D341Med (cell line): Measurements from ENCODE around the gene ZSWIM5.
A peak's percentile ranks its signal among the peaks of the same experiment; 100 is the strongest.
"Not testable (repeated sequence)": the region's sequence is repeated elsewhere in the genome, so short reads cannot be mapped to it uniquely, and the experiment has no call there.

Source experiments
- DNase-seq: peaks from one replicate; pipeline ENCODE4 v3.0.0; 2012; ENCODE audit warnings: low spot score

ZSWIM5 gene

DNA sequence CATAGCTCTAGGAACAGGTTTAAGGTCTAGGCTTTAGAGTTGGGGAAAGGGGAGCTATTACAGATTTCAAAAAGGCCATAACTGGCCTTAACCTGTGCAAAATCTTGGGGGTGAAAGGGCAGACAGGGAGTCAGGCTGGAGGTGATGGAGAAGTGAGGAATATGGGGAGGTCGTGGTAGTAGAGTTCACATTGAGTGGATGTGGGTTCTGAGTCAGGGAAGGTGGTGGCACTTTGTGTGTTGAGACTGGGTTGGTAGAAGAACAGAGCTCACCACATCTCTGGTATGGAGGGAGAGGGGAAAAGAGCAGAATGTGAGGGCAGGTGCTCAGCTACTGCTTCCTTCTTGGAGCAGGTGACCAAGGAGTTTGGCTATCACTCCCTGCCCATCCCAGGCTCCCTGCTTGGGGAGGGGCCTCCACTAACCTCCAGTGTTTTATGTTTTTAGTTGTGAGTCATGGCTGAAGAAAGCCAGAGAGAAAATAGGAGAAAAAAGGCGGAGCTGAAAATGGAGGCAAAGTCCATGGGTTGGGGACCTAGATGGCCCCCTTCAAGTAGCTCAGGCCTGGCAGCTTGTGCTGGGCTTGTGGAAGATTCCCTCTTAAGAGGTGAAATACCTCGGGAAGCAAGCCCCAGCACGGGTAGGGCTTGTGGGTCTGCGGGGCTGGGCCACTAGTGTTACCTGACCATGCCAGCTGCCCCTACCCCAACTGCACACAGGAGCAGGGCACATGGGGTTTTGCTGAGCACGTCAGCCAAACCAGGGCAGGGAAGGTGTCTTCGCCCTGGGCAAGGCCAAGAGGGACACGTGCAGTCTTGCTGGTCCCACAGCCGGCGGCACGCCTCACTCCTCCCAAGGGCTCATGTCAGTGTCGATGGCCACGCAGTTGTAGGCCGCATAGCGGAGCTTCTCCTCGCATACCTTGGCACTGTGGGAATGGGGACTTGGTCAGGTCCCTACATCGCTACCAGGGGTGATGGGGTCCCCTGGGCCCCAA lies 203.5 kb downstream of the ZSWIM5 start:
- DNase-seq = no peak

- not testable (repeated sequence) for DNase-seq
Measured at GRCh38 chr1:45001576-45001975, 204.8 kb downstream of the ZSWIM5 start.

- no peak for DNase-seq
Measured at GRCh38 chr1:45001011-45001481, 205.4 kb downstream of the ZSWIM5 start.

DNA sequence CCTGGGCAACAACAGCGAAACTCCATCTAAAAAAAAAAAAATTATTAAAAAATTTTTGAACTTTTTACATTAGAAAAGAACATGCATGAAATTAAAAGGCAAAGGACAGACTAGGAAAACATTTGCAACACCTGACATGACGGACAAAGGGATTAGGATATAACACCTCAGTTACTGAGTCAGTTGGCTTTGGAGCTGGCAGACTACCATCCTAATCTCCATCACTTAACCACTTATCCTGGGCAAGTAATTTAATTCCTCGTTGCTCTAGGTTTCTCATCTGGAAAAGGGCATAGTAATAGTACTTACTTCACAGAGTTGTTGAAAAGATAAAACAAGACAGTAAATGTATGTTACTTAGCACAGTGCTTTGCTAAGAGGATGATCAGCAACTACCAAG lies 207.2 kb downstream of the ZSWIM5 start:
- DNase-seq = peak; percentile 58

- DNase-seq = no peak
Measured at GRCh38 chr1:44995467-44996238, 210.8 kb downstream of the ZSWIM5 start.

- no peak for DNase-seq
Measured at GRCh38 chr1:44994309-44994898, 212.0 kb downstream of the ZSWIM5 start.

DNA sequence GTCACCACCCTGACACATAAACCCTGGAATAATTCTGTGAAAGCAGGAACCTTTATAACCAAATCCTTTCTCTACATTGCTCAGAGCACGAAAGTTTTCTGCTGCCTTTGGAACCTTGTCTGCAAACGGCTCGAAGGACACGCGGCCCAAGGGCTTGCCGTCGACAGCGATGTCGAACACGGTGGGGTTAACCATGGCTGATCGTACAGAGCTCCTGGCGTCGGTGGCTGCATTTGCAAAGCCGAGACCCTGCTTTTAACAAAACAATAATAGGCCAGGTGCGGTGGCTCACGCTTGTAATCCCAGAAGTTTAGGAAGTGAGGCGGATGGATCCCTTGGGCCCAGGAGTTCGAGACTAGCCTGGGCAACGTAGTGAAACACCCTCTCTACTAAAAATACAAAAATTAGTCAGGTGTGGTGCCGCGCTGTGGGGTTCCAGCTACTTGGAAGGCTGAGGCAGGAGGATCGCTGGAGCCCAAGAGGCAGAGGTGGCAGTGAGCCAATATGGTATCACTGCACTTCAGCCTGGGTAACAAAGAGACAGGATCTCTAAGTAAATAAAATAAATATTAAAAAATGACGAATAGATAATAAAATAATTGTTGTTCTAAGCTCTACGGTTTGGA lies 217.8 kb downstream of the ZSWIM5 start:
- DNase-seq = no peak

GRCh38 chr1:44985747-44986359 lies 220.6 kb downstream of the ZSWIM5 start:
- DNase-seq = no peak

DNA sequence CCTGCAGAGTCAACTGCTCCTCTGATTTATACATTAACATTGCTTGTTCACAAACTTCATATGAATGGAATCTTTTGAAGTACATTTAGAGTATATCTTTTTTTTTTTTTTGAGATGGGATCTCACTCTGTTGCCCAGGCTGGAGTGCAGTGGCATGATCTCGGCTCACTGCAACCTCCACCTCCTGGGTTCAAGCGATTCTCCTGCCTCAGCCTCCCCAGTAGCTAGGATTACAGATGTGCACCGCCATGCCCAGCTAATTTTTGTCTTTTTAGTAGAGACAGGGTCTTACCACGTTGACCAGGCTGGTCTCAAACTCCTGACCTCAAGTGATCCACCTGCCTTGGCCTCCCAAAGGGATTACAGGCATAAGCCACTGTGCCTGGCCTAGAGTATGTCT lies 229.0 kb downstream of the ZSWIM5 start:
- not testable (repeated sequence) for DNase-seq

GRCh38 chr1:44976252-44976651 lies 230.2 kb downstream of the ZSWIM5 start:
- DNase-seq = no peak

DNA sequence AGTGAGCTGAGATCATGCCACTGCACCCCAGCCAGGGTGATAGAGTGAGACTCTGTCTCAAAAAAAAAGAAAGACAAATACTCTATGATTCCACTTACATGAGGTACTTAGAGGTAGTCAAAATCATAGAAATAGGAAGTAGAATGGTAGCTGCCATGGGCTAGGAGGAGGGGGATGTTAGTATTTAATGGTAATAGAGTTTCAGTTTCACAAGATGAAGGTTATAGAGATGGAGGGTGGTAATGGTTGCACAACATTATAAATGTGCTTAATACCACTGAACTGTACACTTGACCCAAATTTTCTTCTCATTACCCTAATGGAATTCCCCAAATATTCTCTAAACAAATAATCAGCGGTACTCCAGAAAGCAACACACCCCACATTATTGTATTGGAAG lies 232.8 kb downstream of the ZSWIM5 start:
- no peak for DNase-seq

DNA sequence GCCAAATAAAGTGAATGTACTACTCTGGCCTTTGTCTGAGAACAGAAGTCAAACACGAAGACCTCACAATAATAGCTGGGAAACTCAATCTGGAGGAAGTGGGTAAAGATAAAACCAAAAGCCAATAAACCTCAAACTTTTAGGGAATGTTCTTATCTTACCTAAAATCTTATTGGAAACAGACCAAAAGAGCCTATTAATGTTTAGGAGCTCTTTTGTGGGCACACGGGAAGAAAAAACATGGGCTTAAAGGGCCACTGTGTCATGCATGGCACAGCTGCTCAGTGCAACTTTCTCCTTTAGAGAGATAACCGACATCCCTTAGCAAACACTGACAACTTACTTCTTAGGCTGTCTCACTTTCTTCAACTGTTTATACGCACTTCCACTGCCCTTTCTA lies 236.1 kb downstream of the ZSWIM5 start:
- no peak for DNase-seq
